Measurements from ENCODE around the gene HJURP. TPM values are rescaled to one million over a fixed set of nuclear protein-coding genes. Genes with fewer than 3 reads are reported as not detected.

The HJURP gene
- total RNA-seq, 4 donors from 2014 or later, result 13.0 TPM; not detected in 3

DNA sequence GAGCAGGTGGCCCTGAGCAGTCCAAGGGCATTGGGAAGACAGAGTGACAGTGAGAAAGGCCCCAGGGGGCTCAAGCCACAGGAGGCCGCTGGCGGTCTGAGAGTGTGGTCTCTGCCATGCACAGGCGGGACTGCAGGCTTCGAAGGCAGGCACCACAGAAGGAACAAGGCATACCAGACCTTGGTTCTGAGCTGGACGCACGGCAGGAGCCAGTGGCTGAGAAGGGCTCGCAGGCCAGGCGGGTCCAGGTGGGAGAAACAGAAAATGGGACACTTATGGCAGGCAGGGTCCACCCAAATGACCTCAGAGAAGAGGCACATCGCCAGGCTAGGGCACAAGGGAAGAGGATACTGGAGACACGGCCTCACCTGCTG lies 14.9 kb downstream of the HJURP start:
- Histone ChIP-seq H3K9me3 (no peaks in the 10 kb centered on the region), H3K27ac (no peak overlapping the region), H3K4me1 (no peaks in the 10 kb centered on the region), H3K36me3 (no peaks in the 10 kb centered on the region), H3K27me3 (no peaks in the 10 kb centered on the region), H3K4me3 (no peak overlapping the region)
- intact Hi-C loops (cut with DNase I; ENCODE audit: low total_unique reads), result no loop called here
- no peak for TF ChIP-seq CTCF (IDR thresholded peaks at IDR 0.05)
- no peak for TF ChIP-seq POLR2A (IDR thresholded peaks at IDR 0.05)
- no peak for DNase-seq

DNA sequence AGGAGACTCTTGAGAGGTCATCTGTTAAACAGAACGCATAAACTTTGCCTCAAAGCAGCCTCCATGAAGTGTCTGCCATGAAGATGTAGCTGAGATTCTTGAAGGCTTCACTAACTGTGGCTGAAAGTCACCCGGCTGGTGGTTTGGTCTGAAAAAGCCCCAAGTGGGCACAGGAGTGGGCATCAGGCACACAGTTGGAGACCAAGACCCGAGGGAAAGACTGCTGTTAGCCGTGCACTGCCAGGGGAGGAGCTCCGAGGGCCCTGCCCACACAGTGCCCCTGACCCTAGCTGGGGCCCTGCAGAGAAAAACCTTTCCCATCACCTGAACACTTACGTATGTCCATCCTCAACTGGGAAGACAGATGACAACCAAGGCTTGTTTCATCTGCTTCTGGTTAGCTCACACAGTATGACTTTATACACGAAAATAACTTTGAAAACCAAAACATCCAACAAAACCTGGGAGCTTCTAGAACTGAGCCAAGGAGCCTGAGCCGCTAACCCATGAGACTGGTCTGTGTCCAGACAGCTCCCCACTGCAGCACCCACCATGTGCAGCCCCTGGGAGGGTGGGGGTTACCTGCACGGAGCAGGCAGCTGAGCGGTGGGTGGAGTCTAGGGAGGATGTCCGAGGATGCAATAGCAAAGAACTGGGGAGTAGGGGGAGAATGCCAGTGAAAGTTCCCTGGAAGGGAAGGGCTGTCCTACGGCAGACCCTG lies 15.4 kb downstream of the HJURP start:
- Histone ChIP-seq H3K36me3 (no peaks in the 10 kb centered on the region), H3K27me3 (no peaks in the 10 kb centered on the region), H3K4me1 (no peaks in the 10 kb centered on the region), H3K4me3 (no peak overlapping the region), H3K27ac (no peak overlapping the region), H3K9me3 (no peaks in the 10 kb centered on the region)
- intact Hi-C loops (cut with DNase I; ENCODE audit: low total_unique reads), result no loop called here
- no peak for DNase-seq
- no peak for TF ChIP-seq CTCF (IDR thresholded peaks at IDR 0.05)

- Histone ChIP-seq H3K4me3 (no peak overlapping the region), H3K36me3 (no peaks in the 10 kb centered on the region), H3K4me1 (no peaks in the 10 kb centered on the region), H3K27me3 (no peaks in the 10 kb centered on the region), H3K27ac (no peak overlapping the region), H3K9me3 (no peaks in the 10 kb centered on the region)
- no peak for DNase-seq
- intact Hi-C loops (cut with DNase I; ENCODE audit: low total_unique reads), result no loop called here
- no peak for TF ChIP-seq POLR2A (IDR thresholded peaks at IDR 0.05)
- TF ChIP-seq CTCF (IDR thresholded peaks at IDR 0.05), result no peak
These were observed 16.1 kb downstream of the HJURP start for GRCh38 chr2:233838251-233838650.

DNA sequence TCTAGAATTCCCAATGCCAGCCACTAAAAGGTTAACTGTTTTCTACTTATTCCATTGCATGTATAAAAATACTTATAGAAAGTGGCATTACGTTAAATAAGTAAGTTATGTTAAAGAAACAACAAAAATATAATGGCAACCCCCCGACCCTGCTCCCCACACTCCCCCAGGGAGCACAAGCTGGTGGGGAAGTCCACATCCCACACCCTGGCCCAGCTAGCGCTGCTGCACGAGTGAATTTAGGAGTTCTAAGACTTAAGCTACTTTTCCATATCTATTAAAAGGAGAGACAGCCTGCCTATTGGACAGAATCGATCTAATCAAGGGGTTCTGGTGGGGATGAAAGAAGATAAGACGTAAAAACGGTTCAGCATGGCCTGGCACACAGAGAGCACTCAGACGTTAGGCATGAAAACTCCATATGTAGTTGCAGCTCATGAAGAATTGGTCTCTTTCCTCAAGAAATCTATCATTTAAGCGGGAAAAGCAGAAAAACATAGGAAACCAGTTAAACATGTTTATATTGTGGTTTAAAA lies 16.6 kb downstream of the HJURP start:
- H3K9me3 ChIP-seq, result no peaks in the 10 kb centered on the region
- DNase-seq, result no peak

More for the DNA sequence above, 16.6 kb downstream of the HJURP start:
- H3K4me3 ChIP-seq, result no peak overlapping the region
- H3K4me1 ChIP-seq, result no peaks in the 10 kb centered on the region
- intact Hi-C loops (cut with DNase I; ENCODE audit: low total_unique reads), result no loop called here
- H3K27me3 ChIP-seq, result no peaks in the 10 kb centered on the region
- no peak overlapping the region for H3K27ac ChIP-seq
- H3K36me3 ChIP-seq, result no peaks in the 10 kb centered on the region
- TF ChIP-seq CTCF (IDR thresholded peaks at IDR 0.05), result no peak
- no peak for TF ChIP-seq POLR2A (IDR thresholded peaks at IDR 0.05)
